HepG2 (cell line): ENCODE results near the gene FKBP10. TPM values are rescaled to one million over a fixed set of nuclear protein-coding genes. Genes with fewer than 3 reads are reported as not detected.

Experiments
- ATRX ChIP-seq: sonication (generic); formaldehyde crosslinking; IDR thresholded peaks from 2 replicates; pipeline ENCODE4 v1.4.0; 2020; ENCODE audit warnings: missing genetic modification reagents, borderline replicate concordance
- CBX1 ChIP-seq: IDR thresholded peaks from one replicate; pipeline ENCODE4 v1.6.1; 2016; ENCODE audit warnings: antibody characterized with exemption, low read depth
- DMTF1 ChIP-seq: sonication (generic); formaldehyde crosslinking; IDR thresholded peaks from 2 replicates; pipeline ENCODE4 v1.4.0; 2020; ENCODE audit warnings: mild to moderate bottlenecking, missing genetic modification reagents
- DZIP1 ChIP-seq: sonication (generic); formaldehyde crosslinking; IDR thresholded peaks from 2 replicates; pipeline ENCODE4 v1.5.0; 2020; ENCODE audit warnings: mild to moderate bottlenecking, missing genetic modification reagents
- ESRRA ChIP-seq: sonication (generic); formaldehyde crosslinking; IDR thresholded peaks from 2 replicates; pipeline ENCODE4 v1.5.1; 2020; ENCODE audit warnings: mild to moderate bottlenecking, low read depth, missing genetic modification reagents
- KDM5B ChIP-seq: sonication (generic); formaldehyde crosslinking; IDR thresholded peaks from 2 replicates; pipeline ENCODE4 v1.4.0; 2020; ENCODE audit warnings: missing genetic modification reagents, mild to moderate bottlenecking, borderline replicate concordance
- MAFG ChIP-seq: sonication (generic); formaldehyde crosslinking; IDR thresholded peaks from 2 replicates; pipeline ENCODE4 v1.5.1; 2020; ENCODE audit warnings: mild to moderate bottlenecking, missing genetic modification reagents
- MAZ ChIP-seq, 2 experiments: sonication (generic) in 1 of 2; formaldehyde crosslinking in 1 of 2; IDR thresholded peaks; 2 replicates each; pipeline versions ENCODE4 v1.5.0 to v1.6.1; 2012 to 2020; ENCODE audit warnings: low read depth in 2 of 2, mild to moderate bottlenecking in 2 of 2, borderline replicate concordance in 1 of 2, improper control_type of control experiment in 1 of 2, low read length in 1 of 2, missing genetic modification reagents in 1 of 2, moderate library complexity in 1 of 2
- NFAT5 ChIP-seq: sonication (generic); formaldehyde crosslinking; IDR thresholded peaks from 2 replicates; pipeline ENCODE4 v1.4.0; 2020; ENCODE audit warnings: missing genetic modification reagents
- SP1 ChIP-seq, 2 experiments: fragments of 450-650 bp in 1 of 2; sonication (generic) in 1 of 2; formaldehyde crosslinking in 1 of 2; IDR thresholded peaks; 2 replicates each; pipeline versions ENCODE4 v1.4.0 to v1.6.1; 2016 to 2020; ENCODE audit warnings: missing genetic modification reagents in 1 of 2
- ZNF20 ChIP-seq: sonication (generic); formaldehyde crosslinking; IDR thresholded peaks from 2 replicates; pipeline ENCODE4 v1.4.0; 2020; ENCODE audit warnings: mild to moderate bottlenecking, moderate library complexity, missing genetic modification reagents
- ZNF30 ChIP-seq: sonication (generic); formaldehyde crosslinking; IDR thresholded peaks from 2 replicates; pipeline ENCODE4 v1.5.0; 2020; ENCODE audit warnings: mild to moderate bottlenecking, missing genetic modification reagents
- ZNF543 ChIP-seq: sonication (generic); formaldehyde crosslinking; IDR thresholded peaks from 2 replicates; pipeline ENCODE4 v1.4.0; 2020; ENCODE audit warnings: mild to moderate bottlenecking, missing genetic modification reagents
- ZNF546 ChIP-seq: sonication (generic); formaldehyde crosslinking; conservative IDR thresholded peaks from 2 replicates; pipeline ENCODE4 v1.8.1; 2023; ENCODE audit warnings: mild to moderate bottlenecking, missing genetic modification reagents
- ZNF597 ChIP-seq: sonication (generic); formaldehyde crosslinking; IDR thresholded peaks from 2 replicates; pipeline ENCODE4 v1.5.0; 2020; ENCODE audit warnings: missing genetic modification reagents
- ZNF670 ChIP-seq: sonication (generic); formaldehyde crosslinking; IDR thresholded peaks from 2 replicates; pipeline ENCODE4 v1.8.0; 2022; ENCODE audit warnings: mild to moderate bottlenecking, missing genetic modification reagents, borderline replicate concordance
- ZNF678 ChIP-seq: sonication (generic); formaldehyde crosslinking; IDR thresholded peaks from 2 replicates; pipeline ENCODE4 v1.4.0; 2020; ENCODE audit warnings: mild to moderate bottlenecking, missing genetic modification reagents
- polyA plus RNA-seq, 8 experiments: library from polyadenylated mRNA; depleted of rRNA in 3 of 8; stranded (reverse) in 7 of 8; unstranded in 1 of 8; fragments of >200 nt; fragmentation: Illumina TruSeq in 4 of 8; extraction: Trizol in 4 of 8; gene quantifications; 2 replicates each; pipeline versions ENCODE4 v1.2.1 to v1.2.3, GENCODE V29; 2011 to 2016; ENCODE audit warnings: low read depth in 4 of 8, missing spikeins in 1 of 8, mixed read lengths in 1 of 8; ENCODE audit not compliant: insufficient read depth in 1 of 8
- total RNA-seq, 5 experiments: library from RNA; depleted of rRNA; stranded (reverse); fragments of >200 nt; fragmentation: Illumina TruSeq; extraction: Trizol; gene quantifications; 2 replicates each; pipeline ENCODE4 v1.2.3, GENCODE V29; 2016; ENCODE audit warnings: low read depth in 1 of 5

Gene FKBP10
- total and polyA plus RNA-seq, 2 of the 13 experiments (the other 11 are each of a cell fraction or from before 2014, with no cell fraction given) = 149 to 573 TPM

GRCh38 chr17:41772586-41773189 is 40.1 kb upstream of the FKBP10 start (continued):
- TF ChIP-seq ZNF546 (CRISPR knock-in tag) (no peak), ZNF543 (CRISPR knock-in tag) (no peak), ATRX (CRISPR knock-in tag) (no peak), DMTF1 (CRISPR knock-in tag) (0 out of 2 replicates have a peak, but pooled peaks have one; percentile 20), CBX1 (no peak), ZNF597 (CRISPR knock-in tag) (no peak), ZNF670 (0 out of 2 replicates have a peak, but pooled peaks have one; percentile 60), ESRRA (peak; percentile 99), SP1 (IDR thresholded peaks at IDR 0.05) (no peak), SP1 (CRISPR knock-in tag; IDR thresholded peaks at IDR 0.05) (no peak), NFAT5 (CRISPR knock-in tag) (peak; percentile 63; the same call in 1 of the 2 replicates), MAFG (CRISPR knock-in tag) (no peak), KDM5B (CRISPR knock-in tag) (peak; percentile 79), ZNF20 (no peak), ZNF678 (0 out of 2 replicates have a peak, but pooled peaks have one; percentile 80), DZIP1 (CRISPR knock-in tag) (no peak; the same call in 1 of the 2 replicates), MAZ (IDR thresholded peaks at IDR 0.05; ENCODE audit: borderline replicate concordance, low read depth, low read length) (0 out of 2 replicates have a peak, but pooled peaks have one; percentile 11), MAZ (CRISPR knock-in tag; IDR thresholded peaks at IDR 0.05; ENCODE audit: low read depth) (peak; percentile 72; the same call in 1 of the 2 replicates), ZNF30 (CRISPR knock-in tag) (no peak)
